SKM-1 treated with dmso at 0.1 percent for 144 hours (cell line): ENCODE results near the gene ACSM2A.
"Not testable (repeated sequence)": the region's sequence is repeated elsewhere in the genome, so short reads cannot be mapped to it uniquely, and the experiment has no call there.

Experiments used
- DNase-seq: peaks from one replicate; lab custom pipeline; 2025; ENCODE audit not compliant: unreplicated experiment; lab: John Stamatoyannopoulos, UW

The ACSM2A gene, protein sequence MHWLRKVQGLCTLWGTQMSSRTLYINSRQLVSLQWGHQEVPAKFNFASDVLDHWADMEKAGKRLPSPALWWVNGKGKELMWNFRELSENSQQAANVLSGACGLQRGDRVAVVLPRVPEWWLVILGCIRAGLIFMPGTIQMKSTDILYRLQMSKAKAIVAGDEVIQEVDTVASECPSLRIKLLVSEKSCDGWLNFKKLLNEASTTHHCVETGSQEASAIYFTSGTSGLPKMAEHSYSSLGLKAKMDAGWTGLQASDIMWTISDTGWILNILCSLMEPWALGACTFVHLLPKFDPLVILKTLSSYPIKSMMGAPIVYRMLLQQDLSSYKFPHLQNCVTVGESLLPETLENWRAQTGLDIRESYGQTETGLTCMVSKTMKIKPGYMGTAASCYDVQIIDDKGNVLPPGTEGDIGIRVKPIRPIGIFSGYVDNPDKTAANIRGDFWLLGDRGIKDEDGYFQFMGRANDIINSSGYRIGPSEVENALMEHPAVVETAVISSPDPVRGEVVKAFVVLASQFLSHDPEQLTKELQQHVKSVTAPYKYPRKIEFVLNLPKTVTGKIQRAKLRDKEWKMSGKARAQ

DNA sequence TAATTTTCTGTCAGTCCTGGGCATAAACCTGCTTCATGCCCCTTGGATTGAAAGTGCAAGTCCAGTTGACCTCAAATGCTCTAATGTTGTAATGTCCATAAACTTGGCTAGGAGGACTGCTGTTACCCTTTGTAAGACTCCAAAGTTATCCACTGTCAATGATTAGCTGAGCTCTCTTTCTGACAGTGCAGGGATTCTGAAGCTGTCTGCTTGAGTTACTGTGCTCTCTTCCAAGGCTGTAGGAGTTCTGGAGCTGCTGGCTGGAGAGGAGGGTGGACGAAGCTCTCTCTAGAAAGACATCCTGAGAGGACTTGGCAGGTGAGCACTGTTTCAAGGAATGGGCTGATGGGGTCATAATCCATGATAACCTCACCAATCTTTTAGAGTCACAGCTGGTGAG, at the start of gene ACSM2A:
ACSM2A (plus strand) TSS at position 158 of the 400 bp plus-strand sequence. CDS start 8,594 bp downstream, outside the sequence.
- DNase-seq, result not testable (repeated sequence)

DNA sequence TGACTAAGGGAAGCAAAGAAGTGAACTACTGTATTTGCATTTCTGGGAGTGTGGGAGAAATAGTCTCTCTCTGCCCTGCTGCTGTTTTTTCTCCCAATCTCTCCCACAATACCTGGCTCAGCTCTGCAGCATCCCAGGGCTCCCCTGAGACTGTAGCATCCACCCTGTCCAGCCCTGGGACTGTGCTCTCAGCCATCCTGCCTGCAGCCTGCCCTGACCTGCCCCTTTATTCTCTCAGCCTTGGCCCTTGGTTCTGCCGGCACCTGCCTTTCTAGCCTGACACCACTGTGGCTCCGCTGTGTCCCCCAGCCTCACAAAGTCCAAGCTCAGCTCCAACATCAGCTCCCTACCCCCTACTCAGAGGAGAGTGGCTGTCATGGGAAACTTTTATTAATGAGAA, 48.7 kb upstream of the ACSM2A start:
- DNase-seq, result no peak

DNA sequence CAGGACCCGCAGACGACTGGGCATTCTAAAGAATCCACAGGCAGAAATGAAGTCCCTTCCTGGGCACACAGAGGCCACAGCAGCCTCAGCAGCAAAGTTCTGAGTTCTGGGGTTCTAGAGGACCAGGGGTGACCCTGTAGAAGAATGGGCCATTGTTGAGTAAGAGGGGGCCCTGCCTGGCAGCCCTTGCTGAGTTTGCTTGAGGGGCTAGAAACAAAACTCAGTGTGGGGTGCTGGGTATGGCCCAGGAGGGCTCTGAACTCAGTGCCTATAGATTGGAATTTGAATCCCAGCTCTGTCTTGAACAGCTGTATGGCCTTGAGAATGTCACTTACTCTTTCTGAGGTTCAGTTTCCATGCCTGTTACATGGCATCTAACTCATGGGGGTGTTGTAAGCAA, 46.7 kb upstream of the ACSM2A start, which contains the start of gene PDILT:
PDILT (minus strand) TSS at position 101 of the 400 bp plus-strand sequence. CDS start 5,437 bp downstream, outside the sequence.
- DNase-seq, result no peak

DNA sequence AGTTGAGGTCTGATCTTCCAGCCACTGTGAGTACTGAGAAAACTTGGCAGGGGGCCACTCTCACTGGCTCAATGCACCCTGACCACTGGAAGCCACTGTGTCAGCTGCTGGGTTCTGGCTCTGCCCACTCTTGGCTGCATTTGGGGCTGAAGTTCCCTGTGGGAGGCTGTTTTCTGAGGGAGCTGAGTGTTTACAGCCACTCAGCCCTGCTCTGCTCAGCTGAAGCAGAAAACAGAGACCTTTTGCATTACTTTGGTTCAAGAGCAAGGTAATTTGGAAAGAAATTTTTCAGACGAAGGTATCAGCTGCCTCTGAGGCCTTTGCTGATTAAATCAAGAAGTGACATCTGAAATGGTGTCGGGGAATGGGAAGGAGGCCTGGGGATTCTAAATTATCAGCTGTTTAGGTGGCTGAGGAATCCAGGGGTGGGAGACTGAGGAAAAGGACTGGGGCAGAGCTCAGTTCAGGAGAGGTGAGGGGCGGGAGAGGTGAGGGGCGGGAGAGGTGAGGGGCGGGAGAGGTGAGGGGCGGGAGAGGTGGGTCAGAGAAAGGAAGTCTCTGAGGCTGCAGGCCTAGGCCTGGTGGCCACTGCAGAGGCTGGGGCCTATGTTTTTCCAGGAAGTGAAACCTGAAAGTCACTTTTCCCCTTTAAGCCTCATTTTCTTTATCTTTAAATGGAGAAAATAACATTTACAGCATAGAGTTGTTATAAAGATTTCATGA, 41.8 kb upstream of the ACSM2A start, which contains the start of gene ACSM5:
ACSM5 (plus strand) TSS at position 137 of the 723 bp plus-strand sequence. CDS start 1,951 bp downstream, outside the sequence.
- no peak for DNase-seq

DNA sequence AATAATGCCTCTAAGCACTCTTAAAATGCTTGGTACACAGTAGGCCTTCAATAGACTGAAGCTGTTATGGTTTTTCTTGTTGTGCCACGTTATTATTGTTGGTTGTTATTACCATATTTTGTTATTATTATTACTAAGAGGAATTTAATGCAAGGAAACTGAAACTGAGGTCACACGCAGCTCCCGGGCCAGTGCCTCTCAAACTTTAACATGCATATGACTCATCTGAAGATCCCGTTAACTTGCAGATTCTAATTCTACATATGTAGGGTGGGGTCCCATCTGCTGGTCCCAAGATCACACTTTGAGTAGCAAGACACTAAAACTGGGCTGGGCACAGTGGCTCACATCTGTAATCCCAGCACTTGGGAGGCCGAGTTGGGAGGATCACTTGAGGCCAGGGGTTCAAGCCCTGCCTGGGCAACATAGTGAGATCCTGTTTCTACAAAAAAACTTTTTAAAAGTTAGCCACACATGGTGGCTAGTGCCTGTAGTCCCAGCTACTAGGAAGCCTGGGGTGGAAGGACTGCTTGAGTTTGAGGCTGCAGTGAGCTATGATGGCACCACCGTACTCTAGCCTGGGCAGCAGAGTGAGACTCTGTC, 41.1 kb upstream of the ACSM2A start:
- DNase-seq, result no peak

DNA sequence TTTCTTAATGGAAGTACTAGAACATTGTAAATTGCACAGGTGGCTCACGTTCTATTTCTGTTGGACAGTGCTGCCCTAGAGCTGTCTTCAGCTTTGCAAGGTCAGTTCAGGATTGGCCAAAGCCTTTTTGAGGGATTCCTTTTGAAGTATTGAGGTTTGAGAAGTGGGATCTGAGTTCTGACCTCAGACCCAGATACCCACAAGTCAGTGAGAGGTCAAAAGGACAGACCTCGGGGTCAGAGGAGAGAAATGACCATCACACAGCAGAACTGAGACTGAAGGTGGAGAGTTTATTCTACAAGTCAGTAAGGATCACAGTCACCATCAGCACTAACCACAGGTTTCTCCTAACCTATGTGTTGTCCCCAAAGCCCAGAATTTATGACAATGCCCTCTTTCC, 40.3 kb upstream of the ACSM2A start:
- DNase-seq, result no peak

DNA sequence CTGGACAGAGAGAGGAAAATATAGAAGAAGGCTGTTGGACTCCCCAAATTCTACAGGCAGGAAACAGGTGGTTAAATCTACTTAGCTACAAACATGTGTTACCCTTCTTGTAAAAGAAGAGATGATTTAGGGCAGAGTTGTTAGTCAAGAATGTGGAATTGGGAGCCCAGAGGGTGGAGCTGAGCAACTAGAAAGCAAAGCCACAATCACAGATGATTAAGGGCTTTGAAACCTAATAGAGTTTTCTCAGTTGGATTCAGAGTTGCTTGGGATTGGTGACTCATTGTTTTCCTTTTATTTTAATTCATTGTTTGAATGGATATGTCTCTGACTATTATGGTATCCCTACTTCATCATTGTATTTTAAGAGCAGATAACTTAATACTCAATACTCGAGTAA, 35.8 kb upstream of the ACSM2A start:
- no peak for DNase-seq

DNA sequence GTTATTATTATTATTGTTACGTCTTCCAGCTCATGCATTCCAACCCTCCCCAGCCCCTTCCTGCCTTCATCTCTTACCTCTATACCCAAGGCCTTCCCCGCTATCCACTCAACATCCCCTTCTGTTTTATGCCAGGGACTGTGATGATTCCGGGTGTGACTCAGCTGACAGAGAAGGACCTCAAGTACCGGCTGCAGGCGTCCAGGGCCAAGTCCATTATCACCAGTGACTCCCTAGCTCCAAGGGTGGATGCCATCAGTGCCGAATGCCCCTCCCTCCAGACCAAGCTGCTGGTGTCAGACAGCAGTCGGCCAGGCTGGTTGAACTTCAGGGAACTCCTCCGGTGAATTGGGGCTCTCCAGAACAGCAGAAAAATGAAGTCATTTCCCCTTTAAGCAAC, 32.2 kb upstream of the ACSM2A start:
- DNase-seq, result not testable (repeated sequence)

DNA sequence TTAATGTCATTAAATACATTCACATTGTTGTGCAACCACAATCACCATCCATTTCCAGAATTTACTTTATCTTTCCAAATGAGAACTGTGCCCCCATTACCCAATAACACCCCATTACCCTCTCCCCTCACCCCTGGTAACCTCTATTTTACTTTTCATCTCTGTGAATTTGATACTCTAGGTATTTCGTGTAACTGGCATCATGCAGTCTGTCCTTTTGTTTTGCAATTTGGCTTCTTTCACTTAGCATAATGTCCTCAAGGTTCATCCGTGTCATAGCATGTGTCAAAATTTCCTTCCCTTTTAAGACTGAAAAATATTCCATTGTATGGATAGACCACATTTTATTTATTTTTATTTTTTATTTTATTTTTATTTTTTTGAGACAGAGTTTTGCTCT, 29.6 kb upstream of the ACSM2A start:
- not testable (repeated sequence) for DNase-seq

DNA sequence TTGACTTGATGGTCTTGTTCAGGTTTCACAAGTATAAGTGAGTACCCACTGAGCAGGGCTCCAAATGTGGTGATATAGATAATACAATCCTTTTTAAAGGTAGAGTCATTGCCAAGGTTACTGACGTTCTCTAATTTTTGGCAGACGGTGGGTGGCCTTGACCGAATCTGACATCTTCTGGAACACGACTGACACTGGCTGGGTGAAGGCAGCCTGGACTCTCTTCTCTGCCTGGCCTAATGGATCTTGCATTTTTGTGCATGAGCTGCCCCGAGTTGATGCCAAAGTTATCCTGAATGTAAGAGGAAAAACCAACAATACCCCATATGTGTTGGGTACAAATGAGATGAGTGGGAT, 27.6 kb upstream of the ACSM2A start:
- DNase-seq, result not testable (repeated sequence)

DNA sequence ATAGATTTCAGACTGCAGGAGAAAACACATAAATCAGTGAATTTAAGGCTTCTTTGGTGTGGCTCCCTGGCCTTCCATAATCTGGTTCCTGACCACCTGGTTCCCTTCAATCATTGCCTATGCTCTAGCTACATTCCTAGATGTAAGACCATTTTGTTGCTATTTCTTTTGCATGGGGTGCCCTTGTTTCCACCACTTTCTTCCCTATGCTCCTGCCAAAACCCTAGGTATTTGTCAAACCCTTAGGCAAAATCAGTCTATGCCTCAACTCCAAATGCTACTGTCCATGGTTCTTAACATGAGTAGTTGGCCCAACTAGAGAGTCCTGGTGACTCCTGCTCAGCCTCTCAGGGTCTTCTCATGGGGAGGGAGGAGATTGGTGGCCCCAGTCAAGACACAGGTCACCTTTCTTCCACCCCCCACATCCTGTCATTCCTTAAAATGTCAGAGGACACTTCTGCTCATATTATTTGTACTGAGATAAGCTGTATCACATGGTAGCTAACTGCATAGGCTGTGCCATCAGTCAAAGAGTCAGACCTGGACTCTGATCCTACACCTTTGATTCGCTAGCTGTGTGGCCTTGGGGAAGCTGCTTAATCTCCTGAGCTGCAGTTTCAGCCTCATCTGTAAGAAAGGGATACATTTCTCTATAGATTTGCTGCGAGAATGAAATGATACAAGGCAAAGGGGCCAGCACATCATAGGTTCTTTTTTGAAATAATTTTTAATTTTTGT, 27.0 kb upstream of the ACSM2A start:
- no peak for DNase-seq

DNA sequence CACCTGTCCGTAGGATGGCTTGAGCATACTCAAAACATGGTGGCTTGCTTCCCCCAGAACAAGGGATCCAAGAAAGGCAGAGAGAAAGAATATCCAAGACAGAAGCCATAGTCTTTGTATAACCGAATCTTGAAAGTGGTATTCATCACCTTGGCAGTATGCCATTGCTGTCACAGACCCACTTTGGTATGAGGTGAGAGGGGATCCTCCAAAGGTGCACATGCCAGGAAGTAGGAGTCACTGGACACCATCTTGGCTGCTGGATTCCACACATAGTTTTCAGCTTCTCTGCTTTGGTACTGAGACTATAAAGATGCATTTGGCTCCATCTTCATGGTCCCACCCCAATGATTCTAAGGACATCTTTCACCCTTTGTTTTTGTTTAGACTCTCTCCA, 23.9 kb upstream of the ACSM2A start:
- not testable (repeated sequence) for DNase-seq

DNA sequence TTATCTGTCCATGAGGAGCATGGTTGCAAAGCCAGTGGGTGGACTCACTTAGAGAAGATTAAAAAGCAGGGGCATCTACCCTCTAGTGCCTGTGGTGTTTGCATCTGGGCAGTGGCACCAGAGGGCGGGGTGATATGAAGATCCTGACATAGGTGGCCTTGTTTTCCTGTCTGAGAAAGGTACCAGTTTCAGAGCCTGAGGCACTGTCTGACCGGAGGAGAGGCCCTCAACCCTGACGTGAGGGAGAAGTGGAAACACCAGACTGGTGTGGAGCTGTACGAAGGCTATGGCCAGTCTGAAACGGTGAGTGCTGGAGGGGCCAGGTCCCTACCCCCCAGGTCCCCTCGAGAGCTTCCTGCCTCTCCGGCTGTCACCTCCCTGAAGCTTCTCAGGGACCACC, 21.8 kb upstream of the ACSM2A start:
- not testable (repeated sequence) for DNase-seq

DNA sequence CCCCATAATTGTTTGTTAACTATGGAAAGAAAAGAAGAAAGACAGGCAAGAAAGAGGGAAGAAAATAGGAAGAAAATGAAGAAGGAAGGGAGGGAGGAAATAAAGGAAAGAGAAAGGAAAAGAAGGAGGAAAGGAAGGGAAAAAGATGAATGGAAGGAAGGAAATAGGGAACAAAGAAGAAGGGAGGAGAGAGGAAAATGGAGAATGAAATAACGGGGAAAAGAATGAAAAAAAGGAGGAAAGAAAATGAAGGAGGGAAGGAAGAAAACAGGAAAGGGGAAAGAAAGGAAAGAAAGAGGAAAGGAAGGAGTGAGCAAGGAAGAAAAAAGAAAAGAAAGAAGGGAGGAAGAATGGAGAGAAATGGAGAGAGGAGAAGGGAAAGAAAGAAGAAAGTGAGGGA, 20.8 kb upstream of the ACSM2A start:
- DNase-seq, result not testable (repeated sequence)

DNA sequence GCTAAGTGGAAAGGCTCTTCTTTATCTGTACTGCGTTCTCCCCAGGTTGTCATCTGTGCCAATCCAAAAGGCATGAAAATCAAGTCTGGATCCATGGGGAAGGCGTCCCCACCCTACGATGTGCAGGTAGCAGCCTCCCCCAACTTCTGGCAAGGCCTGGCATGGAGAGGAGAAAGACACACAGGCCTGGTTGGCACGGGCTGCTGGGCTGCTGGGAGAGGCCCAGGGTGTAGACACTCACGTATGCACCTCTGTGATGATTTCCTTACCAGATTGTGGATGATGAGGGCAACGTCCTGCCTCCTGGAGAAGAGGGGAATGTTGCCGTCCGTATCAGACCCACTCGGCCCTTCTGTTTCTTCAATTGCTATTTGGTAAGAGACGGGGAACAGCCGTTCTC, 20.4 kb upstream of the ACSM2A start:
- DNase-seq, result no peak

DNA sequence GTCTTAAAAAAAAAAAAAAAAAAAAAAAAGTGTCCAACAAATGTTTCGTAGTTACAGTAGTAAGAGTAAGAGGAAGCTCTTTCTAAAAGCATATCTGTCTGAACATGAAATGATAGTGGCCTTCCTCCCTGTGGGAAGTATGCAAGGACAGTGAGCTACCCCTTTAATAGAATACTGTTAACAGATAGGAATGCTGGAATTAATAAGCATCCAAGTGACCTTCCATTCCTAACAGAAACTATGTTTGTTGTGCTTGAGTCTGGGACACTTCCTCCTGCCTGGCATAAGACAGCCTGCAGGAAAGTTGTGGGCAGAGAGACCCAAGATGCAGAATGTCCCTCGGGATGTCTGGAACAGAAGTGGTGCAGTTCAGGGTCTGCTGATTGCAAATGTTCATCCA, 12.4 kb upstream of the ACSM2A start:
- not testable (repeated sequence) for DNase-seq

DNA sequence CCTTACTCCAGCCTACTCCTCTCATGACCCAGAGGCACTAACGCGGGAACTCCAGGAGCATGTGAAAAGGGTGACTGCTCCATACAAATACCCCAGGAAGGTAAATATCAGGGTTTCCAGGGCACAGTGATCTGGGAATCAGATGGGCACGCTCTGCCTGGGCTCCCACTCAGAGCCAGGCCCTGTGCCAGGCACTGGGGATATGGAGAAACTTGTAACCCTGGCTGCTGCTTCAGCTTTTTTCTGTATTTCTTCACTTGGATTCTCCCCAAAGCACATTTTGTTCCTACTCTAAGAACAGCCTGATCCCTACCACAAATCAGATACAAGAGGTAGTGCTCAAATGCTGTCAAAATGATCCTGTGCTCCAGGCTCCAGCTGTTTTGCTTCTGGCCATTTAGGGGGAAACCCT, 11.5 kb upstream of the ACSM2A start:
- DNase-seq, result not testable (repeated sequence)

DNA sequence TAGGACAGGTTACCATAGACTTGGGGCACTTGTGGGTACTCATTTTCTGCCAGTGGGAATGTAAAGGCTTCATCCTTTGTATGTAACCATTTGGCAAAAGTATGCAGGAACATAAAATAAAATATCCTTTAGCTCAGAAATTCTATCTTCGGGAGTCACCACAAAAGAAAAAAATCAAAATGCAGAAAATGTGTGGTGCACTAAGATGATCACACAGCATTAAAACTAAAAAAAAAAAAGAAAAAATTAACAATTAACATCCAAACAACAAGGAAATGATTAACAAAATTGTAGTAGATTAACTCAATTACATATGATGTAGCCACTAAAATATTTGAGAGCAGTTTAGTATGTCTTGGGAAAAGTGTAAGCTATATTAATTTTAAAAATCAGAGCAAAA, 10.6 kb upstream of the ACSM2A start:
- not testable (repeated sequence) for DNase-seq

DNA sequence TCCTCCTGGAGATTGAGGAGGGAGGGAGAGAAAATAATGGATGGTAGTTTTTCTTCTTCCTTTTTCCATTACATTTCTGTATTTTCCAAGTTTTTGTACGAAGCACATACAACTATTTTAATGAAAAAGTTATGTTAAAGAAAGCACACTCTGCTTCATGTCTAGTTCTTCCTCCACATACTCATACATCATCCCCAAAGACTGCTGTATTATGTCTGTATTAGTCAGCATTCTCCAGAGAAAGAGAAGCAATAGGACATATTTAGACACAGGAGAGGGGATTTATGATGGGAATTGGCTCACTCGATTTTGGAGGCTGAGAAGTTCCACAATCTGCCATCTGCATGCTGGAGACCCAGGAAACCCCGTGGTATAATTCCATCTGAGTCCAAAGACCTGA, 10.1 kb upstream of the ACSM2A start:
- DNase-seq, result no peak

DNA sequence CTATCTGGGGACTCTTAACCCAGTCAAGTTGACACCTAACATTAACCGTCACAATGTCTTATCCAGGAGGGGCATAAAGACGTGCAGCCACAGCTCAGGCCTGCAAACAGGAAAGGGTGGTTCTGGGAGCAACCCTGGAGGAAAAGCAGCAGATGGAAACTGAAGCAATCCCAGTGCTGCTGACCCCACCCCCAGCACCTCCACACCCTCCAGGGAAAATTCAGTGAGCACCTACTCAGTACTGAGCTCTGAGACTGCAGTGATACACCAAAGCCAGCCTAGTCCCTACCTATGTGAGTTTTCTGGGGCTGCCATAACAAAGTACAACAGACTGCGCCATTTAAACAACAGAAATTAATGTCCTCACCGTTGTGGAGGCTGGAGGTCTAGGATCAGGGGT, 9.5 kb upstream of the ACSM2A start:
- not testable (repeated sequence) for DNase-seq
